PC-9 (cell line): Measurements from ENCODE around the gene BRD4. TPM values are rescaled to one million over a fixed set of nuclear protein-coding genes. Genes with fewer than 3 reads are reported as not detected.

Experiments used
- BruUV-seq: library from RNA; stranded (reverse); fragments of 400-500 nt; replicated peaks from 2 replicates; lab custom pipeline; 2021; lab: Mats Ljungman, UMichigan
- CTCF ChIA-PET: fragments of 300-600 bp; sonication (Branson Sonifier 250); formaldehyde crosslinking; loops from one replicate; lab custom pipeline; 2022; ENCODE audit warnings: antibody characterized with exemption; lab: Charles Lee
- POLR2A ChIA-PET: fragments of 300-600 bp; sonication (Branson Sonifier 250); formaldehyde crosslinking; loops from one replicate; lab custom pipeline; 2022; ENCODE audit warnings: antibody characterized with exemption; ENCODE audit not compliant: unreplicated experiment; lab: Charles Lee
- DNase-seq, 2 experiments: peaks; one replicate each; pipeline versions ENCODE4 v3.0.0 to v3.0.0-alpha.2; 2015 to 2022; ENCODE audit warnings: mixed read lengths in 1 of 2
- H2AFZ ChIP-seq: fragments of 200-600 bp; sonication (generic); 2 replicates; pipeline ENCODE4 v1.8.1; 2017; ENCODE audit warnings: antibody characterized with exemption
- H3F3A ChIP-seq: fragments of 200-600 bp; sonication (generic); 2 replicates; pipeline ENCODE4 v1.8.1; 2017; ENCODE audit warnings: antibody characterized with exemption, mild to moderate bottlenecking, low read depth; ENCODE audit not compliant: insufficient read depth
- H3K27ac ChIP-seq: fragments of 200-600 bp; sonication (generic); 2 replicates; pipeline ENCODE4 v1.6.1; 2016; ENCODE audit warnings: mixed run types
- H3K27me3 ChIP-seq: fragments of 200-600 bp; sonication (generic); 2 replicates; pipeline ENCODE4 v1.6.1; 2016; ENCODE audit warnings: low read depth, mixed run types; ENCODE audit not compliant: insufficient read depth
- H3K36me3 ChIP-seq: fragments of 200-600 bp; sonication (generic); 2 replicates; pipeline ENCODE4 v1.6.1; 2016; ENCODE audit warnings: low read depth, mixed run types
- H3K4me1 ChIP-seq: fragments of 200-600 bp; sonication (generic); replicated peaks from 2 replicates; pipeline ENCODE4 v1.6.1; 2016; ENCODE audit warnings: mixed run types; ENCODE audit not compliant: insufficient read depth
- H3K4me2 ChIP-seq: fragments of 200-600 bp; sonication (generic); 2 replicates; pipeline ENCODE4 v1.6.1; 2017; ENCODE audit warnings: mixed run types
- H3K4me3 ChIP-seq: fragments of 200-600 bp; sonication (generic); 2 replicates; pipeline ENCODE4 v1.6.1; 2016; ENCODE audit warnings: mixed run types
- H3K79me2 ChIP-seq: fragments of 200-600 bp; sonication (generic); 2 replicates; pipeline ENCODE4 v1.6.1; 2017; ENCODE audit warnings: low read depth, mixed run types
- H3K9me2 ChIP-seq: fragments of 200-600 bp; sonication (generic); 2 replicates; pipeline ENCODE4 v1.8.1; 2017; ENCODE audit warnings: mild to moderate bottlenecking; ENCODE audit not compliant: insufficient read depth
- H3K9me3 ChIP-seq: fragments of 200-600 bp; sonication (generic); 2 replicates; pipeline ENCODE4 v1.8.1; 2016; ENCODE audit warnings: low read depth; ENCODE audit not compliant: insufficient read depth
- H4K20me1 ChIP-seq: fragments of 200-600 bp; sonication (generic); 2 replicates; pipeline ENCODE4 v1.8.1; 2017; ENCODE audit not compliant: insufficient read depth
- CTCF ChIP-seq: fragments of 200-600 bp; sonication (generic); conservative IDR thresholded peaks from 2 replicates; pipeline ENCODE4 v1.6.1; 2017; ENCODE audit warnings: mixed run types, antibody characterized with exemption, mild to moderate bottlenecking, moderate library complexity
- EZH2 ChIP-seq: fragments of 200-600 bp; sonication (generic); IDR thresholded peaks from 2 replicates; pipeline ENCODE4 v1.8.0; 2017; ENCODE audit warnings: antibody characterized with exemption, low read depth
- intact Hi-C: fragments of 100-400 bp; cut with micrococcal nuclease; formaldehyde crosslinking; loops from one replicate; pipeline ENCODE4 v1.10.0; 2022; ENCODE audit not compliant: unreplicated experiment
- total RNA-seq: library from RNA; stranded (reverse); gene quantifications from 2 replicates; pipeline ENCODE4 v1.2.3, GENCODE V29; 2021

The BRD4 gene
- total RNA-seq, 1 experiment from 2014 or later = 138 TPM

GRCh38 chr19:15283141-15283883 lies 49.0 kb downstream of the BRD4 start:
- intact Hi-C loops = loop anchor here (5.0 kb wide), 1 partner anchor 134 kb away; the partner anchor contains the start of gene AKAP8L
- H3K4me1 ChIP-seq = peaks cover 62% of the 10 kb centered on the region
- H3K36me3 ChIP-seq = no peaks in the 10 kb centered on the region
- H3K27me3 ChIP-seq = no peaks in the 10 kb centered on the region
- H3K9me3 ChIP-seq = no peaks in the 10 kb centered on the region
- H3K27ac ChIP-seq = peak overlapping the region; percentile 87
- TF ChIP-seq EZH2 = no peak
- no peak for TF ChIP-seq CTCF
- ChIA-PET POLR2A (interaction anchor here (0.6 kb wide), 1 partner anchor 15 kb away, joined by 6 read pairs; no protein-coding TSS in a partner anchor), CTCF (no interaction called here)
- H3F3A ChIP-seq = peaks cover 53% of the 10 kb centered on the region
- DNase-seq = no peak
- H3K79me2 ChIP-seq = peaks cover 100% of the 10 kb centered on the region
- no peaks in the 10 kb centered on the region for H3K9me2 ChIP-seq
- no peak overlapping the region for H3K4me3 ChIP-seq
- no TSS peak for BruUV-seq
- no peak overlapping the region; the same call in 1 of the 2 replicates for H3K4me2 ChIP-seq
- H4K20me1 ChIP-seq = peaks cover 99% of the 10 kb centered on the region
- H2AFZ ChIP-seq = no peak overlapping the region

- POLR2A ChIA-PET = no interaction called here
- CTCF ChIA-PET = no interaction called here
These were observed 50.0 kb downstream of the BRD4 start for GRCh38 chr19:15282311-15282705.

More at GRCh38 chr19:15282311-15282705, 50.0 kb downstream of the BRD4 start:
- H3K9me3 ChIP-seq = no peaks in the 10 kb centered on the region
- H3K27ac ChIP-seq = peak overlapping the region; percentile 87
- no peaks in the 10 kb centered on the region for H3K36me3 ChIP-seq
- peak in 1 of 2 experiments; percentile 46 for DNase-seq
- peaks cover 99% of the 10 kb centered on the region for H4K20me1 ChIP-seq
- no peaks in the 10 kb centered on the region for H3K27me3 ChIP-seq
- peak overlapping the region; percentile 49 for H3K4me2 ChIP-seq
- peaks cover 52% of the 10 kb centered on the region for H3F3A ChIP-seq
- H3K4me3 ChIP-seq = no peak overlapping the region
- no peak overlapping the region for H2AFZ ChIP-seq
- H3K79me2 ChIP-seq = peaks cover 100% of the 10 kb centered on the region
- no TSS peak for BruUV-seq
- intact Hi-C loops = loop anchor here (5.0 kb wide), 1 partner anchor 135 kb away; the partner anchor contains the start of gene AKAP8L
- no peak for TF ChIP-seq CTCF
- TF ChIP-seq EZH2 = no peak
- peaks cover 62% of the 10 kb centered on the region for H3K4me1 ChIP-seq
- no peaks in the 10 kb centered on the region for H3K9me2 ChIP-seq
